ENCODE data around the gene MARCHF3.

DNA sequence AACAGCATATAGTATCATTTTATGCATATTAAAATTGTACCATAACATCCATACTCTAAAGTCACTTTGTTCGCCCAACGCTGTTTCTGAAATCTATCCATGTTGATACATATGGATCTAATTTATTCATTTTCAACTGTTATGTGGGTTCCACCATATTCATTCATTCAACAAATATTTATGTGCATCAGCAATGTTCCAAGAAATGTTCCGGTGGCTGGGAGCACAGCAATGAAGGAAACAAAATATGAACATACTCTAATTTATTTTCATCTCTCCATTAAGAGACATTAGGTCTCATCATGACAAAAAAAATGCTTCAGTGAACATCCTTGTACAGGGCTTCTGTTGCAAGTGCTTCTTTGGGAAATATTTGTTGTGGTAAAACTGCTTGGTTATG lies 75.4 kb downstream of the MARCHF3 start:
- no peak for TF ChIP-seq CREM (CRISPR knock-in tag; IDR thresholded peaks at IDR 0.05)
- TF ChIP-seq CBFB (CRISPR knock-in tag; IDR thresholded peaks at IDR 0.05; ENCODE audit: low read depth): no peak
- TF ChIP-seq, protein P1, sequence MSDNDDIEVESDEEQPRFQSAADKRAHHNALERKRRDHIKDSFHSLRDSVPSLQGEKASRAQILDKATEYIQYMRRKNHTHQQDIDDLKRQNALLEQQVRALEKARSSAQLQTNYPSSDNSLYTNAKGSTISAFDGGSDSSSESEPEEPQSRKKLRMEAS (CRISPR knock-in tag; IDR thresholded peaks at IDR 0.05): no peak
- TF ChIP-seq, protein P2, sequence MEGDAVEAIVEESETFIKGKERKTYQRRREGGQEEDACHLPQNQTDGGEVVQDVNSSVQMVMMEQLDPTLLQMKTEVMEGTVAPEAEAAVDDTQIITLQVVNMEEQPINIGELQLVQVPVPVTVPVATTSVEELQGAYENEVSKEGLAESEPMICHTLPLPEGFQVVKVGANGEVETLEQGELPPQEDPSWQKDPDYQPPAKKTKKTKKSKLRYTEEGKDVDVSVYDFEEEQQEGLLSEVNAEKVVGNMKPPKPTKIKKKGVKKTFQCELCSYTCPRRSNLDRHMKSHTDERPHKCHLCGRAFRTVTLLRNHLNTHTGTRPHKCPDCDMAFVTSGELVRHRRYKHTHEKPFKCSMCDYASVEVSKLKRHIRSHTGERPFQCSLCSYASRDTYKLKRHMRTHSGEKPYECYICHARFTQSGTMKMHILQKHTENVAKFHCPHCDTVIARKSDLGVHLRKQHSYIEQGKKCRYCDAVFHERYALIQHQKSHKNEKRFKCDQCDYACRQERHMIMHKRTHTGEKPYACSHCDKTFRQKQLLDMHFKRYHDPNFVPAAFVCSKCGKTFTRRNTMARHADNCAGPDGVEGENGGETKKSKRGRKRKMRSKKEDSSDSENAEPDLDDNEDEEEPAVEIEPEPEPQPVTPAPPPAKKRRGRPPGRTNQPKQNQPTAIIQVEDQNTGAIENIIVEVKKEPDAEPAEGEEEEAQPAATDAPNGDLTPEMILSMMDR (IDR thresholded peaks at IDR 0.05): no peak
- TF ChIP-seq CREB1 (CRISPR knock-in tag; IDR thresholded peaks at IDR 0.05): no peak
- no peak for TF ChIP-seq ZNF232 (CRISPR knock-in tag; IDR thresholded peaks at IDR 0.05)
- no peak for TF ChIP-seq SMAD3 (CRISPR knock-in tag; IDR thresholded peaks at IDR 0.05; ENCODE audit: borderline replicate concordance)
- no peak for TF ChIP-seq ZBTB21 (CRISPR knock-in tag; IDR thresholded peaks at IDR 0.05; ENCODE audit: borderline replicate concordance)
- no peak for TF ChIP-seq ETV6 (CRISPR knock-in tag; IDR thresholded peaks at IDR 0.05)
- no peak for TF ChIP-seq JUN (CRISPR knock-in tag; IDR thresholded peaks at IDR 0.05)

All from WTC11 (cell line).